Liver (tissue), 3 donors: ENCODE results near the gene CYP3A5.
"Not testable (repeated sequence)": the region's sequence is repeated elsewhere in the genome, so short reads cannot be mapped to it uniquely, and the experiment has no call there.

Experiments
- FOXA1 ChIP-seq: IDR thresholded peaks from 2 replicates; pipeline ENCODE4 v1.6.1; 2016; ENCODE audit warnings: antibody characterized with exemption
- HNF4A ChIP-seq, 2 donors: conservative IDR thresholded peaks; 2 replicates each; pipeline ENCODE4 v1.6.1; 2016; ENCODE audit warnings: antibody characterized with exemption in 2 of 2, mild to moderate bottlenecking in 2 of 2
- RAD21 ChIP-seq, 2 donors: IDR thresholded peaks; 2 replicates each; pipeline ENCODE4 v1.6.1; 2016; ENCODE audit warnings: antibody characterized with exemption in 2 of 2, mild to moderate bottlenecking in 2 of 2
- SP1 ChIP-seq: IDR thresholded peaks from 2 replicates; pipeline ENCODE4 v1.6.1; 2018; ENCODE audit warnings: antibody characterized with exemption, mild to moderate bottlenecking
- TAF1 ChIP-seq: conservative IDR thresholded peaks from 2 replicates; pipeline ENCODE4 v1.6.1; 2016; ENCODE audit warnings: antibody characterized with exemption, mild to moderate bottlenecking
- YY1 ChIP-seq: IDR thresholded peaks from 2 replicates; pipeline ENCODE4 v1.6.1; 2016; ENCODE audit warnings: antibody characterized with exemption, mild to moderate bottlenecking
- TF ChIP-seq, protein P1 (sequence below): fragments of 150-350 bp; IDR thresholded peaks from 2 replicates; pipeline ENCODE4 v1.5.1; 2017; ENCODE audit warnings: improper control_type of control experiment, low read depth, low read length; ENCODE audit not compliant: missing input control
- TF ChIP-seq, protein P2 (sequence below): IDR thresholded peaks from 2 replicates; pipeline ENCODE4 v1.6.1; 2016; ENCODE audit warnings: antibody characterized with exemption, mild to moderate bottlenecking
- TF ChIP-seq, protein P3 (sequence below): IDR thresholded peaks from 2 replicates; pipeline ENCODE4 v1.6.1; 2016; ENCODE audit warnings: antibody characterized with exemption
- TF ChIP-seq, protein P4 (sequence below): IDR thresholded peaks from 2 replicates; pipeline ENCODE4 v1.6.1; 2016; ENCODE audit warnings: antibody characterized with exemption
- donor health status: healthy.
- donor health status: healthy.

DNA sequence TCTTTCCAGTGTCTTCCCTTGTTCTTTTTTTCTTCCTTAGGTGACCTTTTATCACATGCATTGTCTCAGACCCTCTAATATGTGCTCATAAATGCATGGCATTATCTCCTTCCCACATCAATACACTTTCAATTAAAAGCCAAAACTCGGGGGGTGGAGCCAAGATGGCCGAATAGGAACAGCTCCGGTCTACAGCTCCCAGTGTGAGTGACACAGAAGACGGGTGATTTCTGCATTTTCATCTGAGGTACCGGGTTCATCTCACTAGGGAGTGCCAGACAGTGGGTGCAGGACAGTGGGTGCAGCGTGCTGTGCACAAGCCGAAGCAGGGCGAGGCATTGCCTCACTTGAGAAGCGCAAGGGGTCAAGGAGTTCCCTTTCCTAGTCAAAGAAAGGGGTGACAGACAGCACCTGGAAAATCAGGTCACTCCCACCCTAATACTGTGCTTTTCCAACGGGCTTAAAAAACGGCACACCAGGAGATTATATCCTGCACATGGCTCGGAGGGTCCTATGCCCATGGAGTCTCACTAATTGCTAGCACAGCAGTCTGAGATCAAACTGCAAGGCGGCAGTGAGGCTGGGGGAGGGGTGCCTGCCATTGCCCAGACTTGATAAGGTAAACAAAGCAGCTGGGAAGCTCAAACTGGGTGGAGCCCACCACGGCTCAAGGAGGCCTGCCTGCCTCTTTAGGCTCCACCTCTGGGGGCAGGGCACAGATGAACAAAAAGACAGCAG lies 6.2 kb upstream of the CYP3A5 start:
- TF ChIP-seq, protein P1, sequence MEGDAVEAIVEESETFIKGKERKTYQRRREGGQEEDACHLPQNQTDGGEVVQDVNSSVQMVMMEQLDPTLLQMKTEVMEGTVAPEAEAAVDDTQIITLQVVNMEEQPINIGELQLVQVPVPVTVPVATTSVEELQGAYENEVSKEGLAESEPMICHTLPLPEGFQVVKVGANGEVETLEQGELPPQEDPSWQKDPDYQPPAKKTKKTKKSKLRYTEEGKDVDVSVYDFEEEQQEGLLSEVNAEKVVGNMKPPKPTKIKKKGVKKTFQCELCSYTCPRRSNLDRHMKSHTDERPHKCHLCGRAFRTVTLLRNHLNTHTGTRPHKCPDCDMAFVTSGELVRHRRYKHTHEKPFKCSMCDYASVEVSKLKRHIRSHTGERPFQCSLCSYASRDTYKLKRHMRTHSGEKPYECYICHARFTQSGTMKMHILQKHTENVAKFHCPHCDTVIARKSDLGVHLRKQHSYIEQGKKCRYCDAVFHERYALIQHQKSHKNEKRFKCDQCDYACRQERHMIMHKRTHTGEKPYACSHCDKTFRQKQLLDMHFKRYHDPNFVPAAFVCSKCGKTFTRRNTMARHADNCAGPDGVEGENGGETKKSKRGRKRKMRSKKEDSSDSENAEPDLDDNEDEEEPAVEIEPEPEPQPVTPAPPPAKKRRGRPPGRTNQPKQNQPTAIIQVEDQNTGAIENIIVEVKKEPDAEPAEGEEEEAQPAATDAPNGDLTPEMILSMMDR, result not testable (repeated sequence)
- TF ChIP-seq, protein P2, sequence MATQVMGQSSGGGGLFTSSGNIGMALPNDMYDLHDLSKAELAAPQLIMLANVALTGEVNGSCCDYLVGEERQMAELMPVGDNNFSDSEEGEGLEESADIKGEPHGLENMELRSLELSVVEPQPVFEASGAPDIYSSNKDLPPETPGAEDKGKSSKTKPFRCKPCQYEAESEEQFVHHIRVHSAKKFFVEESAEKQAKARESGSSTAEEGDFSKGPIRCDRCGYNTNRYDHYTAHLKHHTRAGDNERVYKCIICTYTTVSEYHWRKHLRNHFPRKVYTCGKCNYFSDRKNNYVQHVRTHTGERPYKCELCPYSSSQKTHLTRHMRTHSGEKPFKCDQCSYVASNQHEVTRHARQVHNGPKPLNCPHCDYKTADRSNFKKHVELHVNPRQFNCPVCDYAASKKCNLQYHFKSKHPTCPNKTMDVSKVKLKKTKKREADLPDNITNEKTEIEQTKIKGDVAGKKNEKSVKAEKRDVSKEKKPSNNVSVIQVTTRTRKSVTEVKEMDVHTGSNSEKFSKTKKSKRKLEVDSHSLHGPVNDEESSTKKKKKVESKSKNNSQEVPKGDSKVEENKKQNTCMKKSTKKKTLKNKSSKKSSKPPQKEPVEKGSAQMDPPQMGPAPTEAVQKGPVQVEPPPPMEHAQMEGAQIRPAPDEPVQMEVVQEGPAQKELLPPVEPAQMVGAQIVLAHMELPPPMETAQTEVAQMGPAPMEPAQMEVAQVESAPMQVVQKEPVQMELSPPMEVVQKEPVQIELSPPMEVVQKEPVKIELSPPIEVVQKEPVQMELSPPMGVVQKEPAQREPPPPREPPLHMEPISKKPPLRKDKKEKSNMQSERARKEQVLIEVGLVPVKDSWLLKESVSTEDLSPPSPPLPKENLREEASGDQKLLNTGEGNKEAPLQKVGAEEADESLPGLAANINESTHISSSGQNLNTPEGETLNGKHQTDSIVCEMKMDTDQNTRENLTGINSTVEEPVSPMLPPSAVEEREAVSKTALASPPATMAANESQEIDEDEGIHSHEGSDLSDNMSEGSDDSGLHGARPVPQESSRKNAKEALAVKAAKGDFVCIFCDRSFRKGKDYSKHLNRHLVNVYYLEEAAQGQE, result not testable (repeated sequence)
- not testable (repeated sequence) for TF ChIP-seq TAF1; HNF4A (conservative IDR thresholded peaks at IDR 0.05); YY1; SP1; RAD21 (IDR thresholded peaks at IDR 0.05); FOXA1
- TF ChIP-seq, protein P3, sequence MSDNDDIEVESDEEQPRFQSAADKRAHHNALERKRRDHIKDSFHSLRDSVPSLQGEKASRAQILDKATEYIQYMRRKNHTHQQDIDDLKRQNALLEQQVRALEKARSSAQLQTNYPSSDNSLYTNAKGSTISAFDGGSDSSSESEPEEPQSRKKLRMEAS, result not testable (repeated sequence)
- TF ChIP-seq, protein P4, sequence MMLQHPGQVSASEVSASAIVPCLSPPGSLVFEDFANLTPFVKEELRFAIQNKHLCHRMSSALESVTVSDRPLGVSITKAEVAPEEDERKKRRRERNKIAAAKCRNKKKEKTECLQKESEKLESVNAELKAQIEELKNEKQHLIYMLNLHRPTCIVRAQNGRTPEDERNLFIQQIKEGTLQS, result not testable (repeated sequence)
